T-helper 9 cell (primary cell): ENCODE results near the gene CBARP.

ENCODE experiments used
- DNase-seq: peaks from one replicate; pipeline ENCODE4 v3.0.0-alpha.2; 2020

CBARP gene

GRCh38 chr19:1238369-1239303 is 831 bp upstream of the CBARP start:
- DNase-seq = no peak

DNA sequence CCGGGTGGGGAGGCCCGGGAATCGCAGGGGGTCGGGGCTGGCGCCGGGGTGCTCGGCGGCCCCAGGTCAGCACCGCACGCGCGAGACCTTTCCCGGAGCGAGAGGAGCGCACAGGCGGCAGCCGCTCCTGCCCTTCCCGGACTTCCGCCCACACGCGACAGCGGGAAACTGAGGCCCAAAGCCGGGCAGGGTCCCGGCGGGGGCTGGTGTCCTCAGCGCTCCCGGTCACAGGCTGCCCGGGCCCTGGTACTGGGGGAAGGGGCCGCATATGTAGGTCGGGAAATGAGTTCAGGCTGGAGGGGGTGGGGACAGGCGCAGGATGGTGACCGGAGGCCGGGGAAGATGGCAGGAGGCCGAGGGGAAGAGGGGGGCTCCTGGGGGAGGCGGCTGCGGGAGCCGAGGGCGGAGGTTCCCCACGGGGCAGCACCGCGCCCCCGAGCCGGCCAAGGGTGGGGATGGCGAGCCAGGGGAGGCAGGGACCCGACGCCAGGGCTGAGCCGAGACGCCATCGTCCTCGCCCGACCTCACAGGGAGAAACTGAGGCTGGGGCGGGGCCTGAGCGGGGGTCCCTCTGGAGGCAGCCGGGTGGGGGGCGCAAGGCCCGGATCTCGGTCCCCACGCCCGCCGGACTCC is 662 bp downstream of the CBARP start:
- DNase-seq = no peak

- no peak for DNase-seq
These were observed 1.2 kb downstream of the CBARP start for GRCh38 chr19:1236576-1236975.

DNA sequence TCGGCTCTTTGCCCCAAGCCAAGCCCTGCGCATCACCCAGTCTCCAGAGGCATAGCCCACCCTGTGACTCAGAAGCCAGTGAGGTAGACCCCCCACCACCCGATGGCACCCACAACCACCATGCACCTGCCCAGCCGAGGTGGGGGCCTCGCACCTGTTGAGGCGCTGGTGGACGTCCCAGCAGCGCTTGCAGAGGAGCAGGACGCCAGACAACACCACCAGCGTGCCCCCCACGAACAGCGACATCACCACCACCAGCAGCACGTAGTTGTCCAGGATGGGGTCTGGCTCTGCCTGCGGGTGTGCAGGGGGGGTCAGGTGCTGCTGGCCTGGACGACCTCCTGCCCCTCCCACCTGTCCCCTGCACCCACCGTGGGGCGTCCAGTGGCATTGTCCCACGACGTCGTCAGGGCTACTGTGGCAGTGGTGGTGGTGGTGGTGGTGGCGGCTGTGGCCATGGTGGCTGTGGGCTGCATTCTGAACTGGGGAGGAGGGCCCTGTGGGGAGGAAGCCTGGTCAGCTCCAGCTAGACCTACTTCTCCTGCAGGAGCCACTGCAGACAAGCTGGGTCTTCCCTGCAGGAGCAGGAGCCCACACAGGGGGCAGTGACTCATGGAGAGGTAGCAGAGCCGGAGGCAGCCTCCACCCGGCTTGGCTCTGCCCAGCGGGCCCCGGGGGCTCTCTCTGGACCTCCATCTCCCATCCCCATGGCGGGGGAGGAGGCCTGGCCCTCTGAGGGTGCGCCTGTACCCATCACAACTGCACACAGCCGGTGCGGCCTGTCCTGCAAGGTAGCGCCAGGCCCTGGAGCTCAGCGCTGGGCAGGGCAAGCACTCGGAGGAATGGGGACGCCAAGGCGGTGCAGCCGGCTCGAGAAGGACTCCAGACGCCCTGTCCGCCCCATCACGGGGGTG is 1.9 kb downstream of the CBARP start:
- no peak for DNase-seq

GRCh38 chr19:1234955-1235380 is 2.8 kb downstream of the CBARP start:
- DNase-seq = no peak

GRCh38 chr19:1234051-1234954 is 3.5 kb downstream of the CBARP start:
- DNase-seq = no peak

- no peak for DNase-seq
These were observed 4.6 kb downstream of the CBARP start for GRCh38 chr19:1233115-1233667.

DNA sequence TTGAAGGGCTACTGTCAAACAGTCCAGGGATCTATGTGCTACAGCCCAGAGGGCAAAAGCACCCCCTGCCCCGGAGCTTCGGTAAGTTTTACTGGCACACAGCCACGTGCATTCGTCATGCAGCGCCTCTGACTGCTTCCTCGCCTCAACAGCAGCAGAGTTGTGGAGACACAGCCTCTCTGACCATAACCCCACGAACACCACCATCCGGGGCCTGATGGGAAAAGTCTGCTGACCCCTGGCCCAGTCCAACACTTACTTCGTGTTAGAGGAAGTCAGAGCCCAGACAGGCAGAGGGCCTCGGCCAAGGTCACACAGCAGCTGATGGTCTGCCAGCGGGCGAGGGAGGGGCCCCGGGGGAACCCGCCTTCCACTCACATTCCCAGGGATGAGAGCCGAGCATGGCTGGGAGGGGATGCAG is 5.1 kb downstream of the CBARP start:
- DNase-seq = no peak

GRCh38 chr19:1231729-1232637 is 5.8 kb downstream of the CBARP start:
- DNase-seq = no peak

- no peak for DNase-seq
These were observed 6.9 kb downstream of the CBARP start for GRCh38 chr19:1230783-1231489.

DNA sequence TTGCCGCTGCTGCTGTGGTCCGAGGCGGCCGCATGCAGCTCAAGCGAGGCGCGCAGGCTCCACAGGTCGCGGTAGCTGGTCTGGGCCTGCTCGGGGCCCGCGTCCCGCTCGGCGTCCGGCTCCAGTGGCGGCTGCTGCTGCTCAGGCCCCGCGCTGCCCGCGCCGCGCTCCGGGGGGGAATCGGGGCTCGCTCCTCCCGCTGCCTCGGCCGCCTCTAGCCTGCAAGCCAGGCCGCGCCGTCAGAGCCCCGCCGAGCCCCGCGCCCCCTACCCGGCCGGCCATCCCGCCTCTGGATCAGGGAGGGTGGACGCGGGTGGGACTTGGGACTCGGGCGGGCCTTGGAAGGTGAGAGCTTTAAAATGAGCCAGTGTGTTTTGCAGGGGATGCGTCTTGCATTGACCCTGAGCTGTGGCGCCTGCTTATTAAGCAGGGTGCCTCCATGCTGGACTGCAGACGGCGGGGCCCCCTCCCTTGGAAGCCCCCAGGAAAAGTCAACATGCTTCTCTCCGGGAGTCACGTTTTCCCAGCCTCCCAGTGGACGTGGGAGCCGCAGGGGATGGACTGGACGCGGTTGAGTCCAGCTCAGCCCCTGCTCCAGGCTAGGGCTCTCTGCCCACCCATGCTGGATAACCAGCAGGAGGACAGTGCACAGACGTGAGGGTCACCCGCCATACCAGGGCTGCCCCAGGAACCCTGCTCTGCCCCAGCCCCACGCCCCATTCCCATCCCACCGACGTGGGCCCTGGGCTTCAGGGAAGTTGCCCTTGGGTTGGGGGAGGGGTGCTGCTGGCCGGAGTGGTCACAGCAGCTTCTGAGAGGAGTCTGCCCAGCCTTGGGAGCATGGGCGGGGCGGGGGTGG is 7.7 kb downstream of the CBARP start:
- DNase-seq = no peak

- DNase-seq = no peak
These were observed 8.5 kb downstream of the CBARP start for GRCh38 chr19:1229056-1229923.

- no peak for DNase-seq
These were observed 9.4 kb downstream of the CBARP start for GRCh38 chr19:1228161-1228957.

- DNase-seq = no peak
These were observed 10.3 kb downstream of the CBARP start for GRCh38 chr19:1227304-1228054.

DNA sequence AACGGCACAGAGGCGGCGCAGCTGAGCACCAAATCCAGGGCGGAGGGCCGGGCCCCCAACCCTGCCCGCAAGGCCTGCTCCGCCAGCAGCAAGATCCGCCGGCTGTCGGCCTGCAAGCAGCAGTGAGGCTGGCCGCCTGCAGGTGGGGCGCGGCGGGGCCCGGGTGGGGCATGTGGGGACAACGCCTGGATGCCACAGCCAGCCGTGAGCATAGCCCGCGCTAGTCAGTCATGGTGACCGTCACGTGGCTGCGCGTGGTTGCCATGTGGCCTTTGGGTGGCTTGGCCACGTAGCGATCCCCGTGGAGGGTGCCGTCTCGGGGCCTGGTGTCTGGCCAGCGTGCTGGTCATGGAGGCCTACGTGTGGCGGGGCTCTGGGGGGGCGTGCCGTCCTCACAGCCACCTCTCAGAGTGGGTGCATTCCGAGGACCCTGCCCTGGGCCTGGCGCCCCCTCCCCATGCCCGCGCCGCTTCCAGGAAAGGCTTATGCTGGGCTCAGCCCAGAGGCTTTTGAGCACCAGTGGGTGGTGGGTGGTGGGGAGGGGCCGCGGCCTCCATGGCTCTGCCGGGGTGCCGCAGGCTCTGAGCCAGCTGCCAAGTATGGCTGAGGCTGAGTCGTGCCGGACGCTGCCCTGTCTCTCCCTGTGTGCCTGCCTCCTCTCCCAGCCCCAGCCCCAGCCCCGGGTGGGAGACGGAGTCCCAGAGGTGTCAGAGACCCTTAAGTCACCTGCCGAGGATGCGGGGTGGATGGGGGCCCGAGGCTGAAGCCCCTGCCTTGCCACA is 11.1 kb downstream of the CBARP start:
- DNase-seq = no peak

DNA sequence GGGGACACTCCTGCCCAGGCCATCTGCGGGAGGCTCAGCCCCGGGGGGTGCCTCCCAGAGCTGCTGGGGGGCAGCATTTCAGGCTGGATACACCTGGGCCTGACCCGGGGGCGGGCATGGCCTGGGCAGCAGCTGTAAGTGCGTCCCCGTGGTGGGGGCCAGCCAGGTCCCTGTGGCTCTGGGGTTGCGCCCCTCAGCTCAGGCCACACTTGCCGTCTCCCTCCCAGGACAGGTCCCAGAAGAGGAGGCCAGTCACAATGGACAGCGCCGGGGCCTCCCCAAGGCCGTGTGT is 11.6 kb downstream of the CBARP start:
- DNase-seq = no peak
